GM18499 (cell line): Measurements from ENCODE around the gene NPB.
"Not testable (repeated sequence)": the region's sequence is repeated elsewhere in the genome, so short reads cannot be mapped to it uniquely, and the experiment has no call there.

Source experiments
- ATAC-seq: cut with Tn5 transposase; IDR thresholded peaks from one replicate; pipeline ENCODE4 v1.9.1; 2021; ENCODE audit warnings: moderate number of reproducible peaks; ENCODE audit not compliant: insufficient read depth, unreplicated experiment

The NPB gene

GRCh38 chr17:81910840-81911276, 8.8 kb downstream of the NPB start:
- ATAC-seq = no peak

- no peak for ATAC-seq
Observed at GRCh38 chr17:81911277-81911961, 9.4 kb downstream of the NPB start, which contains the start of gene PCYT2. TSS of gene PCYT2 (minus strand) at chr17:81911399. CDS start at chr17:81911355, 44 bp downstream.

GRCh38 chr17:81911969-81912368, 9.9 kb downstream of the NPB start:
- ATAC-seq = no peak

GRCh38 chr17:81912441-81913309, 10.6 kb downstream of the NPB start:
- no peak for ATAC-seq

GRCh38 chr17:81913394-81914102, 11.5 kb downstream of the NPB start:
- no peak for ATAC-seq

- ATAC-seq = no peak
Observed at GRCh38 chr17:81914103-81914850, 12.2 kb downstream of the NPB start.

GRCh38 chr17:81915331-81915730, 13.3 kb downstream of the NPB start:
- no peak for ATAC-seq

GRCh38 chr17:81916234-81917001, 14.4 kb downstream of the NPB start:
- no peak for ATAC-seq

- no peak for ATAC-seq
Observed at GRCh38 chr17:81917565-81918332, 15.7 kb downstream of the NPB start, which contains the start of gene SIRT7. TSS of gene SIRT7 (minus strand) at chr17:81918176. CDS start at chr17:81918131, 45 bp downstream.

- ATAC-seq = not testable (repeated sequence)
Observed at GRCh38 chr17:81918333-81918669, 16.3 kb downstream of the NPB start.

- ATAC-seq = no peak
Observed at GRCh38 chr17:81918832-81919545, 17.0 kb downstream of the NPB start.

- no peak for ATAC-seq
Observed at GRCh38 chr17:81920612-81921536, 18.8 kb downstream of the NPB start.

- ATAC-seq = no peak
Observed at GRCh38 chr17:81921537-81921862, 19.5 kb downstream of the NPB start.

- no peak for ATAC-seq
Observed at GRCh38 chr17:81921996-81922565, 20.0 kb downstream of the NPB start.

- no peak for ATAC-seq
Observed at GRCh38 chr17:81922566-81923301, 20.7 kb downstream of the NPB start.
